ENCODE data around the gene MINDY4.

- TF ChIP-seq CTCF (IDR thresholded peaks at IDR 0.05), result no peak
- TF ChIP-seq POLR2A (IDR thresholded peaks at IDR 0.05), result no peak
Observed at GRCh38 chr7:30726296-30727006, 44.8 kb upstream of the MINDY4 start.

All from right lobe of liver (tissue), 4 donors.